ENCODE results near the gene NEO1.

The NEO1 gene, protein sequence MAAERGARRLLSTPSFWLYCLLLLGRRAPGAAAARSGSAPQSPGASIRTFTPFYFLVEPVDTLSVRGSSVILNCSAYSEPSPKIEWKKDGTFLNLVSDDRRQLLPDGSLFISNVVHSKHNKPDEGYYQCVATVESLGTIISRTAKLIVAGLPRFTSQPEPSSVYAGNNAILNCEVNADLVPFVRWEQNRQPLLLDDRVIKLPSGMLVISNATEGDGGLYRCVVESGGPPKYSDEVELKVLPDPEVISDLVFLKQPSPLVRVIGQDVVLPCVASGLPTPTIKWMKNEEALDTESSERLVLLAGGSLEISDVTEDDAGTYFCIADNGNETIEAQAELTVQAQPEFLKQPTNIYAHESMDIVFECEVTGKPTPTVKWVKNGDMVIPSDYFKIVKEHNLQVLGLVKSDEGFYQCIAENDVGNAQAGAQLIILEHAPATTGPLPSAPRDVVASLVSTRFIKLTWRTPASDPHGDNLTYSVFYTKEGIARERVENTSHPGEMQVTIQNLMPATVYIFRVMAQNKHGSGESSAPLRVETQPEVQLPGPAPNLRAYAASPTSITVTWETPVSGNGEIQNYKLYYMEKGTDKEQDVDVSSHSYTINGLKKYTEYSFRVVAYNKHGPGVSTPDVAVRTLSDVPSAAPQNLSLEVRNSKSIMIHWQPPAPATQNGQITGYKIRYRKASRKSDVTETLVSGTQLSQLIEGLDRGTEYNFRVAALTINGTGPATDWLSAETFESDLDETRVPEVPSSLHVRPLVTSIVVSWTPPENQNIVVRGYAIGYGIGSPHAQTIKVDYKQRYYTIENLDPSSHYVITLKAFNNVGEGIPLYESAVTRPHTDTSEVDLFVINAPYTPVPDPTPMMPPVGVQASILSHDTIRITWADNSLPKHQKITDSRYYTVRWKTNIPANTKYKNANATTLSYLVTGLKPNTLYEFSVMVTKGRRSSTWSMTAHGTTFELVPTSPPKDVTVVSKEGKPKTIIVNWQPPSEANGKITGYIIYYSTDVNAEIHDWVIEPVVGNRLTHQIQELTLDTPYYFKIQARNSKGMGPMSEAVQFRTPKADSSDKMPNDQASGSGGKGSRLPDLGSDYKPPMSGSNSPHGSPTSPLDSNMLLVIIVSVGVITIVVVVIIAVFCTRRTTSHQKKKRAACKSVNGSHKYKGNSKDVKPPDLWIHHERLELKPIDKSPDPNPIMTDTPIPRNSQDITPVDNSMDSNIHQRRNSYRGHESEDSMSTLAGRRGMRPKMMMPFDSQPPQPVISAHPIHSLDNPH (N-terminal part only)

DNA sequence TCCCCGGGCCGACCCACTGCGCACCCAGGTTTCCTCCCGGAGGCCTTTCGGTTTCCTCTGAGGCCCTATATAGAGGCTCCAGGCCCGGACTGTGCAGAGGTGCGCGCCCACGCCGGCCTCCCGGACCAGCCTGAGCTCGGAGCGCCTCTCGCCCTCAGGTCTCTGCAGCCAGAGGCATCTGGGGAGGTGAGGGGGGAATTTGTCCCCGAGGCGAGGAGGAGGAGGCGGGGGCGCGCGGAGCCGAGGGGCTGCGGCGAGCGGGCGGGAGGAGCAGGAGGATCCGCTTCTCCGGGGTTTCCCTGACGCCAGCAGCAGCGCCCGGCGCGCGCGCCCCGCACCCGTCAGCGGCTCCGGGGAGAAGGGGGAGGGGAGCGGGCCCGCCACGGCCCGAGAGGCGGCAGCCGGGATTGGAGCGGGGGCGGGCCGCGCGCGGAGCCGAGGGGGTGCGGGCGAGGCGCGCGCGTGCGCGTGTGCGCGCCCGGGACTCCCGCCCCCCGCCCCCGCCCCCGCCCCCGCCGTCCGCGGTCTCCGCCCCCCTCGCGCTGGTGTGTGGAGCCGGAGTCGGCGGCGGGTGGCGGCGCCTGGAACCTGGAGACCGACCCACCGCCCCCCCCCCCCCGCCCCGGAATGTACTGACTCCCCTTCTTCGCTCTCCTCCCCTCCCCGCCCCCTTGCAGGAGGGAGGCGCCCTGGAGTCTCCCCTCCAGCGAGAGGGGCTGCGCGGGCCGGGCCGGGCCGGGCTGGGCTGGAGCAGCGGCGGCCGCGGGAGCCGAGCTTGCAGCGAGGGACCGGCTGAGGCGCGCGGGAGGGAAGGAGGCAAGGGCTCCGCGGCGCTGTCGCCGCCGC is at the start of gene NEO1:
NEO1 (plus strand) TSS at position 657 of the 846 bp plus-strand sequence. CDS start 213 bp downstream, outside the sequence.
- peak; percentile 61 for DNase-seq

DNA sequence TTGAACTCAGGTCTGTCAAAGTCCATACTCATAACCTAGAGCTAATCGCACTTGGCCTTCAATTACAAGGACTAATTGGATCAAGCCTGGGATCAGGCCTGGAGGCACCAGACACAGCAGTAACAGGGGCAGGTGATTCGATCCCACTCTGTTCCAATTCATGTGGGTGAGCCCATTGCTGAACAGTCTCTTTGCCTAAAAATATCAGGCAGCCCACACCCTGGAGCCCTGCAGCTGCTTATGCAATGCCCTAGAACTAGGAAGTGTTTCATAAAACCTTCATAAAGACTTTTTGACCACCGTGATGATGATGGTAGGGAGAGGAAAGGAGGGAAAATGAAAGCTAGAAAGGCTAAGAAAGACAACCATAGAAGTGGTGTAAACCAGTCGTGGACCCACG is 47.8 kb upstream of the NEO1 start:
- no peak for DNase-seq

DNA sequence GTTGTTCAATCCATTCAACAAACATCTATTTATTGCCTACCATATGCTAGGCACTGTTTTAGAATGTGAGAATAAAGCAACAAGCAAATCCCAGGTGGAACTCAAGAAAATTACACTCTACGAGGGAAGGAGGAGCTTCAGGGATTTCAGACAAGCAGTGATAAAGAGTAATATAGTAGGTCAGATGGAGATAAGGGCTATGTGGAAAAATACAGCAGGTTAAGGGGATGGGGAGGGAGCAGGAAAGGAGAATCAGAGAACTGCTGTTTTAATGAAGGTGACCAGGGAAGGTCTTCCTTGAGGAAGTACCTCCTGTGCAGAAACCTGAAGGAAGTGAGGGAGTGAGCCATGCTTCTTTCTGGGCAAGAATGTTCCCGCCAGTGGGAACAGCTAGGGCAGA is 47.2 kb upstream of the NEO1 start:
- DNase-seq = no peak

GRCh38 chr15:73005446-73005845 is 46.8 kb upstream of the NEO1 start:
- DNase-seq = no peak

GRCh38 chr15:73006523-73006922 is 45.7 kb upstream of the NEO1 start:
- DNase-seq = no peak

- no peak for DNase-seq
Measured at GRCh38 chr15:73009066-73010056, 42.9 kb upstream of the NEO1 start.

- DNase-seq = no peak
Measured at GRCh38 chr15:73010154-73011152, 41.8 kb upstream of the NEO1 start.

DNA sequence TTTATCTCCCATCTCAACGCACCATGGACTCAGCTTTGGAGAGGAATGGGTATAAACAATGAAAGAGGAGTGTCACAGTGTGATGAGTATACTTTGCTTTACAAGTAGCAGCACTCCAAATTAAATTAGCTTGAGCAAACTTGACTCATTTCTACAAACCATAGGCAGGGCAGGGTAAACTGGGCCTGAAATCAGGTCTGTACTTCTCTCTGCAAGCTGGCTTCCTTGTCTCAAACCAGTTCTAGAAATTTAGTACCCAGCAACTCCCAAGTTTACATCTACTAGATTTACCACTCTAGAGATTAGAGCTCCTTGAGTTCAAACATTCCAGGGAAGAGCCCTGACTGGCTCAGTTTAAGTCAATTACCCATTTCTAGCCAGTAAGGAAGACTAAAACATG is 37.4 kb upstream of the NEO1 start:
- no peak for DNase-seq

DNA sequence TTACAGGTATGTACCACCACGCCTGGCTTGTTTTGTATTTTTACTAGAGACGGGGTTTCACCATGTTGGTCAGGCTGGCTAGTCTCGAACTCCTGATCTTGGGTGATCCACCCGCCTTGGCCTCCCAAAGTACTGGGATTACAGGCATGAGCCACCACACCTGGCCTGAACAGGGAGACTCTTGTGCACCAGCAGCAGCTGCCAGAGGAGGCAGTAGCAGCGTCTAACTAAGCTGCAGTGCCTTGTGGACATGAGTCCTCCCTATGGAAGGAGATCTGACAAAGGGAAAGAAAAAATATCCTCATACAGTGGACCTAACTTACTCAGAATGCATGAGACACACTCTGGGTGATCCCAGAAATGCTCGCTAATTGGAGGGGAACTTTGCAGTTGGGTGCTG is 36.8 kb upstream of the NEO1 start:
- no peak for DNase-seq

- DNase-seq = no peak
Measured at GRCh38 chr15:73017987-73018386, 34.3 kb upstream of the NEO1 start.

DNA sequence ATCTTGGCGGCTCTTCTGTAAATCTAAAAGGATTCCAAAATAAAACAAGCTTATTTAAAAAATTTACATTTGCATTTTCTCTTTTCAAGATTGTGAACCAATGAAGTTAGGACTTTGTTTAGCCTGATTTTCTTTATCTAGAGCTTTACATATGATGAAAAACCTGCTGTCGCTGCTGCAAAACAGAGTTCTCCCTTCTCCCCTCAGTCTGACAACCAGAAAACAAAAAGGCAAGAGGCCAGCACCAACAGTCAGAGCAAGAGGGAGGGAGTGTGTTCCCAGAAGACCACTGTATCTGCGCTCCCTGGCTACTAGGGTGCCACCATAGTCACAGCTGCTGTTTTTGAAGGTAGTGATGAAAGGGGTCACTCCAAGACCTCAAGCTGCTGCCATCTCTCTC is 33.1 kb upstream of the NEO1 start:
- no peak for DNase-seq

DNA sequence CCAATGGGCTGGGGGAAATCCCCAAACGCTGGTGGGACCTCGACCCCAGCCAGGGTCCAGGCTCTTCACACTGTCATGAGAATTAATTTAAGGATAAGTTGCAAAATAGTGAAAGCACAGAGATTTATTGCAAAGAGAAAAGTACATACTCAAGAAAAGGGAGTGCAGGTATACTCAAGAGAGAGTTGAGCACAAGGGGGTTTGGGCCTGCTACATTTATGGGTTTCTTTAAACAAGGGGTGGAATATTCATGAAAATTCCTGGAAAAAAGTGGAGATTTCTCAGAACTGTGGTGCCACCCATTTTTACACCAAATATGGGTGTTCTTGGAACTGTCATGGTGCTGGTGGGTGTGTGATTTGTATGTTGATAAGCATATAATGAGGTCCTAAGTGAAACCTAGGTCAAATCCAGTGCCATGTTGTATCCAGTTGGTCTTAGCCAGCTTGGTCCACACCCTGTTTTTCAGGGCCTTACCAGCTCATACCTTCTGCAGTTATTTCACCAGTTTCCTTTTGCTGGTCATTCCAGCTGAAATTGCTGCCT is 32.6 kb upstream of the NEO1 start:
- DNase-seq = no peak

- DNase-seq = no peak
Measured at GRCh38 chr15:73021139-73021621, 31.1 kb upstream of the NEO1 start.

GRCh38 chr15:73022161-73022560 is 30.1 kb upstream of the NEO1 start:
- DNase-seq = no peak

- DNase-seq = no peak
Measured at GRCh38 chr15:73023071-73023470, 29.2 kb upstream of the NEO1 start.

DNA sequence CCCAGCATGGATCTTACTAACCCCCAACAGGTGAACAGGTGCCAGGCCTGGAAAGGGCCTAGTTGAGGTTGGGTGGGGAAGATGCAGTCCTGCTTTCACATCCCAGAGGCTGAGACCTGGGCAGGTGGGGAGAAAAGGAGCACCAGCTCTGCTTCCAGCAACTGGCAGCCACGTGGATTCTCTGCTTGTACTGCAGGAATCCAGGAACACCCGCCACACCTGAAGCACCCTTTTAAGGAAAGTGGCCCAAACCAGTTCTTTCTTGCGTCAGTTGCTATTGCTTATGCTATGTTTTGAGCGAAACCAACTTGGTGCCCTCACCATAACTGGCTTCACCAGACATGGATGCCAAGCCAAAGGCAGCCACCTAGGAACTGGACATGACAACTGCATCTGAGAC is 28.1 kb upstream of the NEO1 start:
- no peak for DNase-seq

DNA sequence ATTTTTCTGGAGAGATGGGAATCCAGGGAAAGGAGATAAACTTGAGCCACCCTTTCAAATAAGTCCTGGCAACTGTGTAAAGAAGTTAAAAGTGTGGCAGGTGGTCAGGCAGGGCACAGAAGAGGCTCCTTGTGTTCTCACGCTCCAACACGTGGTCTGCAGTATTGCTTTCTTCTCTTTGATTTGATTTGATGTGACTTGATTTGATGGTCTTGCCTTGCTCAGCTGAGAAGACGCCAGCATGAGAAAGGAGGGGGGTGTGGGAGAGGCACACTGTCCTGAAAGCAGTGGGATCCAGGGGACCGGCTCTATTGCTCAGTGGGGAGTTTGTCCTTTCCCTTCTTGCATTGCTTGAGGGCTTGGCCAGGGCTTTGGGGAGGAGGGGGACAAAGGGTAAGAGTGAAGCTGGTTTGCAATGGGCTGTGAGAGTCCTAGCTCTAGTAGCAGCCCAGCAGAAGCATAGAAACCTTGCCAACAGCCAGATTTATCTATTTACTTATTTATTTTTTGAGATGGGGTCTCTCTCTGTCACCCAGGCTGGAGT is 25.7 kb upstream of the NEO1 start:
- no peak for DNase-seq

- no peak for DNase-seq
Measured at GRCh38 chr15:73028031-73028430, 24.2 kb upstream of the NEO1 start.
